OCI-LY7 (cell line): Measurements from ENCODE around the gene HNRNPH1.

Source experiments
- CTCF ChIP-seq: fragments of 200-600 bp; sonication (generic); conservative IDR thresholded peaks from 2 replicates; pipeline ENCODE4 v1.5.1; 2014; ENCODE audit warnings: mild to moderate bottlenecking, antibody characterized with exemption, low read length, moderate library complexity, mixed read lengths
- EZH2phosphoT487 ChIP-seq: fragments of 200-600 bp; sonication (generic); IDR thresholded peaks from 2 replicates; pipeline ENCODE4 v1.6.1; 2018; ENCODE audit warnings: low read depth, borderline replicate concordance, mild to moderate bottlenecking, mixed run types, antibody characterized with exemption, low read length, moderate library complexity, mixed read lengths

- TF ChIP-seq CTCF: no peak
- TF ChIP-seq EZH2phosphoT487: no peak
Observed at GRCh38 chr5:179610109-179610902, 13.2 kb downstream of the HNRNPH1 start.
